ENCODE measurements around the gene REPS1. TPM values are rescaled to one million over a fixed set of nuclear protein-coding genes. Genes with fewer than 3 reads are reported as not detected.

Gene REPS1
- total and polyA plus RNA-seq, 11 donors: 16.3 to 65.8 (median 38.3) TPM

GRCh38 chr6:138988469-138988834 is 399 bp upstream of the REPS1 start:
- WGBS, 4 donors: 8 to 13% (median 10%) methylated on average over 11 of the region's 11 CpGs
- intact Hi-C loops (cut with DNase I): loop anchor here in 8 of 10 donors (1.0 to 10.0 kb wide), 9 partner anchors 41 to 174 kb away; partner anchors contain the start of gene HECA (in 1 of the 8)
- ATAC-seq (peak in 1 of 4 donors; percentile 1), DNase-seq (no peak)
- Histone ChIP-seq H3K27me3 (no peaks in the 10 kb centered on the region), H3K27ac (peak overlapping the region in 11 of 12 donors; percentile 58 to 96 (median 92)), H3K4me1 (peaks cover 0 to 40% (median 22%) of the 10 kb centered on the region in 12 donors), H3K9me3 (no peaks in the 10 kb centered on the region), H3K36me3 (no peaks in the 10 kb centered on the region), H3K4me3 (peak overlapping the region; percentile 80 to 99 (median 90))
- TF ChIP-seq, protein P1, sequence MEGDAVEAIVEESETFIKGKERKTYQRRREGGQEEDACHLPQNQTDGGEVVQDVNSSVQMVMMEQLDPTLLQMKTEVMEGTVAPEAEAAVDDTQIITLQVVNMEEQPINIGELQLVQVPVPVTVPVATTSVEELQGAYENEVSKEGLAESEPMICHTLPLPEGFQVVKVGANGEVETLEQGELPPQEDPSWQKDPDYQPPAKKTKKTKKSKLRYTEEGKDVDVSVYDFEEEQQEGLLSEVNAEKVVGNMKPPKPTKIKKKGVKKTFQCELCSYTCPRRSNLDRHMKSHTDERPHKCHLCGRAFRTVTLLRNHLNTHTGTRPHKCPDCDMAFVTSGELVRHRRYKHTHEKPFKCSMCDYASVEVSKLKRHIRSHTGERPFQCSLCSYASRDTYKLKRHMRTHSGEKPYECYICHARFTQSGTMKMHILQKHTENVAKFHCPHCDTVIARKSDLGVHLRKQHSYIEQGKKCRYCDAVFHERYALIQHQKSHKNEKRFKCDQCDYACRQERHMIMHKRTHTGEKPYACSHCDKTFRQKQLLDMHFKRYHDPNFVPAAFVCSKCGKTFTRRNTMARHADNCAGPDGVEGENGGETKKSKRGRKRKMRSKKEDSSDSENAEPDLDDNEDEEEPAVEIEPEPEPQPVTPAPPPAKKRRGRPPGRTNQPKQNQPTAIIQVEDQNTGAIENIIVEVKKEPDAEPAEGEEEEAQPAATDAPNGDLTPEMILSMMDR (IDR thresholded peaks at IDR 0.05): peak in 5 of 12 donors; percentile 7 to 20 (median 15)
- TF ChIP-seq POLR2A (IDR thresholded peaks at IDR 0.05): no peak

DNA sequence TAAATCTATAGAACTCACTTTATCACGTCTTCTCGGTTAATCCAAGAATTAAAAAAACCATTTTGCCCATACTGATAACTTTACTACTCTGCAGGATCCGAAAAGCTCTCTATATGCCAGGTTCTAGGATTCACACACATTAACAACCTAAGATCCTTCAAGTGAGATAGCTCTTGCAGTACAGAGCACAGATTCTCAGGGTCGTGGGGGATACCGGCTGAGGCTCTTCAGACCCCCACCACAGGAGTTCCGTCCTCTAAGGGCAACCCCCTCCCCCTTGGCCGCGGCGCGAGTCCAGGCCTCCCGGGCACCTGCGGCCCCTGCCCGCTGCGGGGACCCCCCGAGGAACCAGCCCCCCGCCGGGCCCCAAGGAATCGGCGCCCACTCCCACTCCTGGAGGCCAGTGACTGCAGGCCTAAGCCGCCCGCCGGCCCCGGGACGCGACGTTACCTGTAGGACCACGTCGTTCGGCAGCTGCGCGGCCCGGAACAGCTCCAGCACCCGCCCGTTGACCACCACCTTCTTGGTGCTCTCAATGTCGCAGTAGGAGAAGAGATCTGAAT is 892 bp downstream of the REPS1 start:
- TF ChIP-seq, protein P1 (IDR thresholded peaks at IDR 0.05): no peak
- no peak for TF ChIP-seq POLR2A (IDR thresholded peaks at IDR 0.05)
- no peaks in the 10 kb centered on the region for H3K36me3 ChIP-seq
- H3K27me3 ChIP-seq: no peaks in the 10 kb centered on the region
- no peaks in the 10 kb centered on the region for H3K9me3 ChIP-seq
- peak overlapping the region; percentile 80 to 96 (median 92) for H3K27ac ChIP-seq
- DNase-seq: peak in 4 of 5 donors; percentile 27 to 67 (median 40)
- H3K4me3 ChIP-seq: peak overlapping the region; percentile 80 to 99 (median 90)
- ATAC-seq: peak in 3 of 4 donors; percentile 5 to 34 (median 28)
- intact Hi-C loops (cut with DNase I): loop anchor here in 5 of 10 donors (5.0 to 10.0 kb wide), 4 partner anchors 40 to 170 kb away; partner anchors contain the start of gene HECA (in 1 of the 5)
- 0 to 1% (median 1%) methylated on average over 12 to 35 of the region's 35 CpGs for WGBS, 4 donors
- H3K4me1 ChIP-seq: peaks cover 0 to 49% (median 28%) of the 10 kb centered on the region in 12 donors

DNA sequence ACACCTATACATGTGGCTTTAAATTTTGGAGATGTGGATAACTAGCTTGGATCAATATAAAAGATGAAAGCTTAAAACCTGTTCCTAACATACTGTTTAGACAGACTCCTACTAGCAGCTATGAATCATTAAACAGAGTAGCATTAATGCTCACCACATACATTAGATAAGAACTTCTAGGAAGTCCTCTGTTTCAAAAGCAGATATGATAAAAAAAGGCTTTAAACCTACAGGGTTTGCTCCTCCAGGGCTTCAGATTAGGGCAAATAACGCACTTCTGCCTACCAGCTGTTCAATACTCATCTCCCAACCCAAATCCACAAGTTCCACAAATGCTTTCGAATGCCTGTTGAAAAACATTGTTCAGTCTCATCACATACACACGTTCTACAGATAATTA is 1.5 kb downstream of the REPS1 start:
- 4 to 9% (median 6%) methylated on average over 3 of the region's 3 CpGs for WGBS, 4 donors
- peak overlapping the region; percentile 80 to 99 (median 90) for H3K4me3 ChIP-seq
- H3K9me3 ChIP-seq: no peaks in the 10 kb centered on the region
- DNase-seq: no peak
- H3K27me3 ChIP-seq: no peaks in the 10 kb centered on the region
- intact Hi-C loops (cut with DNase I): loop anchor here in 5 of 10 donors (5.0 to 10.0 kb wide), 4 partner anchors 39 to 169 kb away; partner anchors contain the start of gene HECA (in 1 of the 5)
- peaks cover 0 to 54% (median 34%) of the 10 kb centered on the region in 12 donors for H3K4me1 ChIP-seq
- TF ChIP-seq, protein P1 (IDR thresholded peaks at IDR 0.05): no peak
- no peak for TF ChIP-seq POLR2A (IDR thresholded peaks at IDR 0.05)
- no peaks in the 10 kb centered on the region for H3K36me3 ChIP-seq
- peak overlapping the region in 9 of 12 donors; percentile 80 to 96 (median 93) for H3K27ac ChIP-seq
- no peak for ATAC-seq

DNA sequence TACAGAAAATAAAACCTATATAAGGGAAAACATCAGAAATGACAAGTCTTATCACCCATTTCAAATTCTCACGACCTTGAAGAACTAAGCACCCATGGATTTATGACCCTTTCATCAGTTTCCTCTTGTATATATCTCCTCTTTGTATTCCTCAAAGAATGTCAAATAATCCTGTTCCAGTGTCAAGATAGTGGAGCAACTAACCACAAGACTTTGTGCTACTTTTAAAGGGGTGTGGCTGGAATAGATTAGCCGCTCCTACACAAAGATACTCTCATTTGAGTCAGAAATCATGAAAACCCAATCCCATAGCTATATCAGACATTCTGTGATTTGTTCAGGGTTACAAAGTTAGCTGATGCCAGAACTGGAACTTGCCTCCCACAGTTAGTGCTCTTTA is 6.6 kb downstream of the REPS1 start:
- H3K27me3 ChIP-seq: no peaks in the 10 kb centered on the region
- no peak overlapping the region for H3K4me3 ChIP-seq
- H3K27ac ChIP-seq: no peak overlapping the region
- H3K4me1 ChIP-seq: peaks cover 0 to 68% (median 32%) of the 10 kb centered on the region in 12 donors
- H3K9me3 ChIP-seq: no peaks in the 10 kb centered on the region
- intact Hi-C loops (cut with DNase I): loop anchor here in 4 of 10 donors (5.0 to 10.0 kb wide), 2 partner anchors 34 to 67 kb away; no protein-coding TSS in a partner anchor
- no peaks in the 10 kb centered on the region for H3K36me3 ChIP-seq
- no peak for ATAC-seq
- no peak for DNase-seq
- 63 to 74% (median 67%) methylated on average over 2 of the region's 2 CpGs for WGBS, 4 donors
- TF ChIP-seq POLR2A (IDR thresholded peaks at IDR 0.05): no peak
- TF ChIP-seq, protein P1 (IDR thresholded peaks at IDR 0.05): no peak
